Subcutaneous abdominal adipose tissue (tissue), 5 donors: ENCODE results near the gene GPC1.
"Not testable (repeated sequence)": the region's sequence is repeated elsewhere in the genome, so short reads cannot be mapped to it uniquely, and the experiment has no call there.

Experiments used
- H3K27ac ChIP-seq: one replicate; pipeline ENCODE4 v1.7.0; 2013; ENCODE audit warnings: low read depth, mild to moderate bottlenecking, inconsistent platforms, low read length, moderate library complexity
- H3K27me3 ChIP-seq, 5 donors: one replicate each; pipeline ENCODE4 v1.7.0; 2013; ENCODE audit warnings: low read length in 5 of 5, inconsistent platforms in 1 of 5; ENCODE audit not compliant: control insufficient read depth in 5 of 5, insufficient read depth in 4 of 5
- H3K36me3 ChIP-seq, 5 donors: one replicate each; pipeline ENCODE4 v1.7.0; 2013; ENCODE audit warnings: low read length in 5 of 5; ENCODE audit not compliant: control insufficient read depth in 5 of 5, insufficient read depth in 5 of 5
- H3K4me1 ChIP-seq, 5 donors: one replicate each; pipeline ENCODE4 v1.7.0; 2013; ENCODE audit warnings: low read length in 5 of 5, mild to moderate bottlenecking in 3 of 5, moderate library complexity in 1 of 5; ENCODE audit not compliant: control insufficient read depth in 5 of 5, insufficient read depth in 5 of 5
- H3K4me3 ChIP-seq, 5 donors: one replicate each; pipeline ENCODE4 v1.7.0; 2013; ENCODE audit warnings: low read length in 5 of 5, low read depth in 1 of 5
- H3K9ac ChIP-seq, 5 donors: one replicate each; pipeline ENCODE4 v1.7.0; 2013; ENCODE audit warnings: low read length in 5 of 5, mild to moderate bottlenecking in 4 of 5, moderate library complexity in 3 of 5
- H3K9me3 ChIP-seq, 5 donors: one replicate each; pipeline ENCODE4 v1.7.0; 2013; ENCODE audit warnings: low read length in 5 of 5; ENCODE audit not compliant: control insufficient read depth in 5 of 5
- donor health status: healthy.
- donor health status: healthy.
- donor health status: healthy.
- donor health status: healthy.
- donor health status: healthy.

Gene GPC1

DNA sequence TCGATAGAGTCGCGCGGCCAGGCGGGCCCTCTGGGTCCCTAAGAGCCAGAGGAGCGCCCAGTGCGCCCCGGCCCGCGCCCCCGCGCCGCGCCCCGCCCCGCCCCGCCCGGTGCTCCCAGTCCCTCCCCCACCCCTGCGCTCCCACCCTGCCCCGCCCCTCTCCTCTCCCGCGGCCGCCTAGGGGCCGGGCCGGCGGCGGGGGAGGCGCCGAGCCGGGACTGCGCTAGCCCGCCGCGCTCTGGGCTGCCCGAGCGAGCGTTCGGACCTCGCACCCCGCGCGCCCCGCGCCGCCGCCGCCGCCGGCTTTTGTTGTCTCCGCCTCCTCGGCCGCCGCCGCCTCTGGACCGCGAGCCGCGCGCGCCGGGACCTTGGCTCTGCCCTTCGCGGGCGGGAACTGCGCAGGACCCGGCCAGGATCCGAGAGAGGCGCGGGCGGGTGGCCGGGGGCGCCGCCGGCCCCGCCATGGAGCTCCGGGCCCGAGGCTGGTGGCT lies at the start of gene GPC1:
Gene GPC1, plus strand, starts transcription at position 207 of the 491 bp plus-strand sequence. Its CDS starts 256 bp downstream, at position 463.
- Histone ChIP-seq H3K4me3 (peak within 1 kb of the TSS; percentile 55 to 72 (median 68)), H3K27ac (peak within 1 kb of the TSS; percentile 84), H3K27me3 (peaks cover 0 to 22% (median 10%) of the 10 kb centered on the region in 5 donors), H3K9me3 (no peaks in the 10 kb centered on the region), H3K4me1 (peaks cover 3 to 56% (median 53%) of the 10 kb centered on the region in 5 donors), H3K36me3 (no peaks in the 10 kb centered on the region), H3K9ac (peak within 1 kb of the TSS in 3 of 5 donors; percentile 68 to 79 (median 72))

DNA sequence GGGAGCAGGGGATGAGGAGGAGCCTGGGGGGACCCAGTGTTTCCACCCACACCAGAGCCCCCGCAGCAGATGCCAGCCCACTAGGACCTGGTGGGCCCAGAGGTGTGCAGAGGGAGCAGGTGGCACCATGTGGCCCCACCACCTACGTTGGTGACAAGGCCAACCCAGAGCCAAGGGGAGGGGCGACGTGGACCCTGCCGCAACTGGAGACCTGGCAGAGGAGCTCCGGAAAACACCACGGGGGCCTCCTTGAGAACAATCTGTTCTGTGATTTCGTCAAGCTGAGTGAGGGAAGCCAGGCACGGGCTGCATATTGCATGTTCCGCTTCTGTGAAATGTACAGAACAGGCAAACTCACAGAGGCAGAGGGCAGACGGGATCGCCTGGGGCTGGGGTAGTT lies 49.1 kb upstream of the GPC1 start:
- Histone ChIP-seq H3K27ac (no peak overlapping the region), H3K9me3 (no peaks in the 10 kb centered on the region), H3K4me3 (no peak overlapping the region), H3K36me3 (no peaks in the 10 kb centered on the region), H3K27me3 (peaks cover 0 to 2% (median 0%) of the 10 kb centered on the region in 5 donors), H3K4me1 (peaks cover 3 to 19% (median 17%) of the 10 kb centered on the region in 5 donors), H3K9ac (no peak overlapping the region)

DNA sequence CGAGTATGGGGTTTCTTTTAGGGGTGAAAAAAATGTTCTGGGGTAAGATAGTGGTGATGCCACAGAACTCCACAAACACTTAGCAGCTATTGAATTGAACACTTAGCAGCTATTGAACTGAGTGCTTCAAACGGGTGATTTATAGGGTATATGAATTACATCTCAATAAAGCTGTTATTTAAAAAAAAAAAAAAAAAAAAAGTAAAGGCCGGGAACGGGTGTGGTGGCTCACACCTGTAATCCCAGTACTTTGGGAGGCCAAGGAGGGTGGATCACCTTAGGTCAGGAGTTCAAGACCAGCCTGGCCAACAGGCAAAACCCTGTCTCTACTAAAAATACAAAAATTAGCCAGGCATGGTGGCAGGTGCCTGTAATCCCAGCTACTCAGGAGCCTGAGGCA lies 48.7 kb upstream of the GPC1 start:
- not testable (repeated sequence) for H3K27me3 ChIP-seq, H3K9me3 ChIP-seq, H3K4me3 ChIP-seq, H3K36me3 ChIP-seq, H3K27ac ChIP-seq, H3K9ac ChIP-seq
- H3K4me1 ChIP-seq, result peaks cover 3 to 19% (median 17%) of the 10 kb centered on the region in 5 donors

- Histone ChIP-seq H3K27ac (no peak overlapping the region), H3K9me3 (no peaks in the 10 kb centered on the region), H3K9ac (no peak overlapping the region), H3K4me3 (no peak overlapping the region), H3K27me3 (peaks cover 0 to 2% (median 0%) of the 10 kb centered on the region in 5 donors), H3K36me3 (no peaks in the 10 kb centered on the region), H3K4me1 (peaks cover 3 to 19% (median 17%) of the 10 kb centered on the region in 5 donors)
These were observed 48.2 kb upstream of the GPC1 start for GRCh38 chr2:240387325-240387668.

DNA sequence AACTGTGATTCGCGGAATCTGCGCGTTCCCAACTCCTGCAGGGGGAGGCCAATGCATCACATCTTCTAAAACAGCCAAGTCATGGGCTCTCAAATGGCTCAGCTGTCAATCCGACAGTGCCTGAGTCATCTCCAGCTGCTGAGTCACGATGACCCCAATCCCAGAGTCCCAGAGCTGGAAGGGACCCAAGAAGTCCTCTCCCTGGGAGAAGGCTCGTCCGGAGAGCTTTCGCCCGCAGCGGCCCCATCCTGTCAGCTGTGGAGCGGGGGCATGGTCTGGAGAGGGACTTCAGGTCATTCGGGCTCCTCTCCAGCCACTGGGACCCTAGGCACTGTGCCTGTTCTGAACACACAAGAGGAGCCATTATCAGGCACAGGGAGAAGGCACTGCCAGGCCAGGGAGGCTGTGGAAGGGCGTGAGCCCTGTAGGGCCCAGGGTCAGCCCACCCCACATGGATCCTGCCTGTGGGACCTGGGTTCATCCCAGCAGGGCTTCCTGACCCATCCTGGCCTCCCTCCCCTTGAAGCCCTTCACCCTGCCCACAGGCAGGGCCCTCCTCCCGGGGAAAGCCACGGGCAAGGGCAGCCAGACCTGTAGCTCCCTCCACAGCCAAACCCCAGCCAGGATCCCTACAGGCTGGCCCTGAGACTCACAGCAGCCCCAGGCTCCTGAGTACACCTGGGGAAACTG lies 47.6 kb upstream of the GPC1 start:
- no peaks in the 10 kb centered on the region for H3K9me3 ChIP-seq
- peaks cover 3 to 19% (median 17%) of the 10 kb centered on the region in 5 donors for H3K4me1 ChIP-seq
- H3K9ac ChIP-seq, result no peak overlapping the region
- no peak overlapping the region for H3K4me3 ChIP-seq
- H3K27ac ChIP-seq, result no peak overlapping the region
- H3K36me3 ChIP-seq, result no peaks in the 10 kb centered on the region
- H3K27me3 ChIP-seq, result peaks cover 0 to 2% (median 0%) of the 10 kb centered on the region in 5 donors

GRCh38 chr2:240388471-240389301 lies 46.8 kb upstream of the GPC1 start:
- Histone ChIP-seq H3K27me3 (peaks cover 0 to 2% (median 0%) of the 10 kb centered on the region in 5 donors), H3K27ac (no peak overlapping the region), H3K36me3 (no peaks in the 10 kb centered on the region), H3K4me1 (peaks cover 3 to 19% (median 17%) of the 10 kb centered on the region in 5 donors), H3K9ac (no peak overlapping the region), H3K9me3 (no peaks in the 10 kb centered on the region), H3K4me3 (no peak overlapping the region)

GRCh38 chr2:240389302-240389805 lies 46.1 kb upstream of the GPC1 start:
- H3K36me3 ChIP-seq, result no peaks in the 10 kb centered on the region
- H3K4me1 ChIP-seq, result peaks cover 3 to 19% (median 17%) of the 10 kb centered on the region in 5 donors
- H3K9me3 ChIP-seq, result no peaks in the 10 kb centered on the region
- no peak overlapping the region for H3K9ac ChIP-seq
- no peak overlapping the region for H3K27ac ChIP-seq
- no peak overlapping the region for H3K4me3 ChIP-seq
- peaks cover 0 to 2% (median 0%) of the 10 kb centered on the region in 5 donors for H3K27me3 ChIP-seq

GRCh38 chr2:240390091-240391073 lies 45.1 kb upstream of the GPC1 start:
- H3K27ac ChIP-seq, result no peak overlapping the region
- H3K27me3 ChIP-seq, result peaks cover 0 to 2% (median 0%) of the 10 kb centered on the region in 5 donors
- H3K36me3 ChIP-seq, result no peaks in the 10 kb centered on the region
- H3K9me3 ChIP-seq, result no peaks in the 10 kb centered on the region
- no peak overlapping the region for H3K4me3 ChIP-seq
- no peak overlapping the region for H3K9ac ChIP-seq
- peaks cover 3 to 19% (median 17%) of the 10 kb centered on the region in 5 donors for H3K4me1 ChIP-seq
